GM12878 (cell line): ENCODE measurements around the gene ARL3. TPM values are rescaled to one million over a fixed set of nuclear protein-coding genes. Genes with fewer than 3 reads are reported as not detected.

ENCODE experiments used
- ATAC-seq: fragments of 200-7000 bp; cut with Tn5 transposase; 3 replicates; pipeline ENCODE4 v1.9.1; 2020; ENCODE audit warnings: mild to moderate bottlenecking, moderate library complexity
- BruUV-seq: library from RNA; stranded (reverse); fragments of 400-500 nt; replicated peaks from 2 replicates; lab custom pipeline; 2021; lab: Mats Ljungman, UMichigan
- CTCF ChIA-PET: fragments of 300-600 bp; sonication (Branson Sonifier 250); formaldehyde crosslinking; extraction: SDS; loops from one replicate; lab custom pipeline; 2021; ENCODE audit warnings: inconsistent platforms; lab: Yijun Ruan, JAX
- POLR2A ChIA-PET: fragments of 350-600 bp; formaldehyde crosslinking; extraction: SDS; loops from one replicate; lab custom pipeline; 2021; ENCODE audit warnings: inconsistent platforms; lab: Charles Lee
- RAD21 ChIA-PET: fragments of 300-600 bp; sonication (Branson Sonifier 250); formaldehyde crosslinking; loops from one replicate; lab custom pipeline; 2023; ENCODE audit warnings: antibody characterized with exemption; ENCODE audit not compliant: unreplicated experiment; lab: Charles Lee
- SMC1A ChIA-PET: fragments of 300-600 bp; sonication (Branson Sonifier 250); formaldehyde crosslinking; loops from one replicate; lab custom pipeline; 2023; ENCODE audit not compliant: unreplicated experiment, uncharacterized antibody; lab: Charles Lee
- DNase-seq: peaks from one replicate; pipeline ENCODE4 v3.0.0-alpha.2; 2011; ENCODE audit warnings: low read depth, low spot score
- FAIRE-seq: peaks from 3 replicates; lab custom pipeline; 2011; peaks lifted over from hg19 to GRCh38; lab: Jason Lieb, UNC
- H2AFZ ChIP-seq: 2 replicates; pipeline ENCODE4 v1.6.0; 2011; ENCODE audit warnings: low read depth, low read length, control low read depth; ENCODE audit not compliant: control insufficient read depth
- H3K27ac ChIP-seq: 2 replicates; pipeline ENCODE4 v1.5.1; 2011; ENCODE audit warnings: control low read depth; ENCODE audit not compliant: control insufficient read depth, insufficient read depth
- H3K27me3 ChIP-seq, 2 experiments: replicated peaks in 1 of 2; 2 replicates each; pipeline versions ENCODE4 v1.6.0 to v1.6.1; 2011; ENCODE audit warnings: low read length in 1 of 2; ENCODE audit not compliant: control insufficient read depth in 2 of 2, insufficient read depth in 2 of 2
- H3K36me3 ChIP-seq, 2 experiments: 2 replicates each; pipeline ENCODE4 v1.5.1; 2011; ENCODE audit warnings: low read length in 1 of 2; ENCODE audit not compliant: control insufficient read depth in 2 of 2, insufficient read depth in 2 of 2
- H3K4me1 ChIP-seq: 2 replicates; pipeline ENCODE4 v1.6.1; 2011; ENCODE audit warnings: mild to moderate bottlenecking, low read length, moderate library complexity, mixed read lengths; ENCODE audit not compliant: control insufficient read depth, insufficient read depth
- H3K4me2 ChIP-seq: 2 replicates; pipeline ENCODE4 v1.6.0; 2011; ENCODE audit warnings: control low read depth; ENCODE audit not compliant: control insufficient read depth, insufficient read depth
- H3K4me3 ChIP-seq: fragments of 200-600 bp; sonication (generic); 2 replicates; pipeline ENCODE4 v1.5.1; 2016
- H3K79me2 ChIP-seq: 2 replicates; pipeline ENCODE4 v1.6.0; 2011; ENCODE audit warnings: low read length; ENCODE audit not compliant: control insufficient read depth, insufficient read depth
- H3K9ac ChIP-seq: 2 replicates; pipeline ENCODE4 v1.8.0; 2011; ENCODE audit warnings: low read length, control low read depth, mixed read lengths; ENCODE audit not compliant: control insufficient read depth, insufficient read depth
- H3K9me3 ChIP-seq: replicated peaks from 3 replicates; pipeline ENCODE4 v1.5.1; 2011; ENCODE audit warnings: mild to moderate bottlenecking, low read length; ENCODE audit not compliant: control insufficient read depth, insufficient read depth
- H4K20me1 ChIP-seq: 2 replicates; pipeline ENCODE4 v1.6.0; 2011; ENCODE audit not compliant: control insufficient read depth, insufficient read depth
- ATF3 ChIP-seq: IDR thresholded peaks from 2 replicates; pipeline ENCODE4 v1.6.1; 2011; ENCODE audit warnings: low read depth, mild to moderate bottlenecking, low read length, moderate library complexity, borderline replicate concordance; ENCODE audit errors: extremely low read depth
- BCL11A ChIP-seq: IDR thresholded peaks from 2 replicates; pipeline ENCODE4 v1.6.1; 2011; ENCODE audit warnings: low read depth, low read length
- CREB1 ChIP-seq: IDR thresholded peaks from 2 replicates; pipeline ENCODE4 v1.6.1; 2012; ENCODE audit warnings: low read depth, mild to moderate bottlenecking, inconsistent platforms
- E2F8 ChIP-seq: fragments of 450-650 bp; IDR thresholded peaks from 2 replicates; pipeline ENCODE4 v1.6.1; 2018; ENCODE audit warnings: mild to moderate bottlenecking, low read depth, moderate library complexity; ENCODE audit not compliant: partially characterized antibody
- GABPA ChIP-seq: IDR thresholded peaks from 2 replicates; pipeline ENCODE4 v1.6.1; 2014; ENCODE audit warnings: antibody characterized with exemption, low read depth, mild to moderate bottlenecking, inconsistent platforms
- IKZF2 ChIP-seq, 2 experiments: fragments of 450-650 bp; IDR thresholded peaks; 2 replicates each; pipeline ENCODE4 v1.6.1; 2017; ENCODE audit warnings: mild to moderate bottlenecking in 2 of 2, moderate library complexity in 2 of 2
- KDM1A ChIP-seq: fragments of 200-600 bp; sonication (generic); IDR thresholded peaks from 2 replicates; pipeline ENCODE4 v1.6.1; 2016; ENCODE audit warnings: borderline replicate concordance
- MEF2A ChIP-seq: IDR thresholded peaks from 2 replicates; pipeline ENCODE4 v1.6.1; 2011; ENCODE audit warnings: low read depth, mild to moderate bottlenecking, low read length, moderate library complexity; ENCODE audit not compliant: insufficient read depth
- MYC ChIP-seq: IDR thresholded peaks from 2 replicates; pipeline ENCODE4 v1.6.1; 2011; ENCODE audit warnings: mild to moderate bottlenecking, low read length, moderate library complexity, inconsistent platforms; ENCODE audit not compliant: insufficient read depth, insufficient replicate concordance, insufficient read length, severe bottlenecking
- TARDBP ChIP-seq: IDR thresholded peaks from 2 replicates; pipeline ENCODE4 v1.6.1; 2016; ENCODE audit warnings: borderline replicate concordance
- WGBS: methylation state at CpG from one replicate; pipeline ENCODE4 v1.1.6; 2016; ENCODE audit warnings: low lambda C conversion rate; ENCODE audit not compliant: insufficient replicate concordance, insufficient coverage; ENCODE audit errors: missing lambda C conversion rate; 5-methylcytosine and 5-hydroxymethylcytosine counted together
- in situ Hi-C: fragments of 300-500 bp; cut with MboI; formaldehyde crosslinking; loops from 9 replicates; pipeline ENCODE4 v1.14.3; 2018; ENCODE audit warnings: mixed read lengths
- intact Hi-C: fragments of 100-400 bp; cut with micrococcal nuclease; formaldehyde crosslinking; loops from one replicate; pipeline ENCODE4 v1.14.2; 2022; ENCODE audit not compliant: unreplicated experiment
- polyA plus RNA-seq, 11 experiments: library from polyadenylated mRNA; depleted of rRNA in 4 of 11; unstranded in 6 of 11; stranded (reverse) in 5 of 11; fragments of >200 nt; fragmentation: Nextera tagmentation in 4 of 11; fragmentation: Illumina TruSeq in 1 of 11; extraction: Ambion mirVana in 4 of 11; extraction: Trizol in 1 of 11; gene quantifications; 1 replicate in 1 of 11; 2 replicates in 10 of 11; pipeline versions ENCODE4 v1.2.1 to v1.2.3, GENCODE V29; 2011 to 2016; ENCODE audit warnings: inconsistent platforms in 2 of 11, missing spikeins in 2 of 11, low read depth in 1 of 11
- total RNA-seq, 4 experiments: library from RNA; depleted of rRNA in 3 of 4; stranded (reverse); fragments of >200 nt in 3 of 4; fragmentation: Illumina TruSeq in 1 of 4; extraction: Trizol in 1 of 4; gene quantifications; 2 replicates each; pipeline versions ENCODE4 v1.2.1 to v1.2.3, GENCODE V29; 2013 to 2021

ARL3 gene
- total and polyA plus RNA-seq, 10 of the 15 experiments (the other 5 are each of a cell fraction or from before 2014, with no cell fraction given), result 4.9 to 26.1 (median 11.0) TPM

- RAD21 ChIA-PET, result no interaction called here
- H3K27me3 ChIP-seq, result no peaks in the 10 kb centered on the region
Measured at GRCh38 chr10:102630663-102631062, 83.5 kb downstream of the ARL3 start.

More at GRCh38 chr10:102630663-102631062, 83.5 kb downstream of the ARL3 start:
- H3K4me2 ChIP-seq, result no peak overlapping the region
- H3K36me3 ChIP-seq, result no peaks in the 10 kb centered on the region; a peak in 1 of 4 replicates
- no peaks in the 10 kb centered on the region for H4K20me1 ChIP-seq
- H3K4me3 ChIP-seq, result no peak overlapping the region
- H3K4me1 ChIP-seq, result no peaks in the 10 kb centered on the region
- no peak for DNase-seq
- BruUV-seq, result no TSS peak
- H2AFZ ChIP-seq, result no peak overlapping the region
- no peak overlapping the region for H3K27ac ChIP-seq
- intact Hi-C loops (no loop called here), in situ Hi-C loops (no loop called here)
- TF ChIP-seq MYC, result no peak
- TF ChIP-seq CREB1, result no peak
- TF ChIP-seq MEF2A, result no peak
- no peak for TF ChIP-seq IKZF2 (IDR thresholded peaks at IDR 0.05)
- no peak for TF ChIP-seq ATF3
- TF ChIP-seq TARDBP, result no peak
- TF ChIP-seq E2F8, result no peak
- TF ChIP-seq KDM1A, result no peak
- no peak for TF ChIP-seq BCL11A
- TF ChIP-seq GABPA, result no peak
- FAIRE-seq, result no peak
- no peaks in the 10 kb centered on the region for H3K9me3 ChIP-seq
- ChIA-PET CTCF (no interaction called here), POLR2A (interaction anchor here (1.2 kb wide), 1 partner anchor 11 kb away, joined by 4 read pairs; no protein-coding TSS in a partner anchor), SMC1A (interaction anchor here (1.7 kb wide), 1 partner anchor 22 kb away, joined by 3 read pairs; no protein-coding TSS in a partner anchor)
- H3K9ac ChIP-seq, result no peak overlapping the region
- no peak for ATAC-seq
- H3K79me2 ChIP-seq, result no peaks in the 10 kb centered on the region
- 88% methylated on average over 6 of the region's 6 CpGs for WGBS
